GM18867 (cell line): ENCODE data around the gene BLID.

Source experiments
- ATAC-seq: cut with Tn5 transposase; IDR thresholded peaks from one replicate; pipeline ENCODE4 v1.9.1; 2021; ENCODE audit warnings: mild to moderate bottlenecking, moderate library complexity; ENCODE audit not compliant: unreplicated experiment

BLID gene

DNA sequence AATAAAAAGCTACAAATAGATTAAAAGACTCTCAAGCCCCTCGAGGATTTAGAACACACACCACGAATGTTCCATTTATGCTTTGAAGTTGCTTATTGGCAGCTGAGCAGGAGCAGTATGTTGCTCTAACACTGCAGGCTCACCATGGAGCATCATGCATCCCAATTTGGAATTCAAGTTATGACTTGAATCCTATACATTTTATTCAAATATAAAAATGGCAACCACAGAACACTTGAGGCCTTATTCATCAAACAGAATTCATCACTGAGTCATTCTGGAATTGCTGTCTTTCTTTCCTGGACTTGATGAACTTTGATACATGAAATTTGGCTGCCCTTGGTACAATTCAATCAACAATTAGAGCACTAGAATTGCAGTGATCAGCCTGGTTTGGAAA is 24.5 kb upstream of the BLID start:
- no peak for ATAC-seq

DNA sequence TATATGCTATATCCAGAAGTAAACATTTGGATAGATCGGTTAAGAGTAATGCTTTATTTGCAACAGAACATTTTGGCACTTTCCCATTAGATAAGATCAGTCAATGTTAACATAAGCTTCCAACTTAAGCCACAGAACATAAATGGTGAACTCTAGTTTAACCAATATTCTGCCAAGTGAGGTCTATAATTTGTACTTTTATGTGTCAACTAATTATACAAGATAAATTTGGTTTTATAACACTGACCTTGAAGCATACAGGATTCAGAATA is 23.5 kb upstream of the BLID start:
- ATAC-seq: no peak

DNA sequence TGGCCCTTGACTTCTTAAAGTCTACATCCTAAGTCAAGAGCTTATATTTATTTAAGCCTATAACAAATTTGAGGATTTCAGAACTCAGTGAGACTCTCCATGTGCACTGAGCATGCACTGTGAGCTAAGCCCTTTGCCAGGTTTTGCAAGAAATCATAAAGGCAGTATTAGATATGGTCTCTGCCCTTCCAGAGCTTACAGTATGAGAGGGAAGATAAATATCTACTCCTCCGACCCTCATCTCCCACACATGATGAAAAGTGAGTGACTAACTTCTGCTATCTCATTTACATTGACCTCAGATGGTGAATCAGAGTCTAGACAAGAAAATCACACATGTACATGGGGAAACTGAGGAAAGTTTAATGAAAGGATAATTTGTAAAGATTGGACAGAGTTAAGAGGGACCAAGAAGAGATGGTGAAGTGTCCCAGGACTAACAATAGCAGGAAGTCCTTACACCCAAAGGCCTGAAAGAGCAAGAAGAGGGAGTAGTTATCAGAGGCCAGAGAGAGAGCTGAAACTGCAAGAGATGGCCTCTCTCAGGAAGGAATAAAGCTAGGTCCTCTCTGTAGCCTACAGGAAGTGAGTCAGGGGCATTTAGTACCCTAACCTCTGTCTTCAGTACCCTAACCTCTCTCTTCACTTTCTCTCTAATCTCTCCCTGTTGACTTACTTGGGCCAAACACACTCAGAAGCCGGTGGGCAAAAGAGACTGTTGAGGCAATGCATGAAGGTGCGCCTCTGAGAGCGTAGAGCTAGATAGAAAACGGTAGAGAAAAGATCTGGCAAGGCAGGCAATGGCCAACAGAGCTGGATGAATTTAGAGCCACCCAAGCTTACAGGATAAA is 23.0 kb upstream of the BLID start:
- no peak for ATAC-seq

GRCh38 chr11:122137078-122137793 is 21.2 kb upstream of the BLID start:
- ATAC-seq: no peak

GRCh38 chr11:122131126-122131525 is 15.1 kb upstream of the BLID start:
- ATAC-seq: no peak

GRCh38 chr11:122128146-122128545 is 12.1 kb upstream of the BLID start:
- ATAC-seq: no peak

GRCh38 chr11:122127020-122127419 is 11.0 kb upstream of the BLID start:
- ATAC-seq: no peak

DNA sequence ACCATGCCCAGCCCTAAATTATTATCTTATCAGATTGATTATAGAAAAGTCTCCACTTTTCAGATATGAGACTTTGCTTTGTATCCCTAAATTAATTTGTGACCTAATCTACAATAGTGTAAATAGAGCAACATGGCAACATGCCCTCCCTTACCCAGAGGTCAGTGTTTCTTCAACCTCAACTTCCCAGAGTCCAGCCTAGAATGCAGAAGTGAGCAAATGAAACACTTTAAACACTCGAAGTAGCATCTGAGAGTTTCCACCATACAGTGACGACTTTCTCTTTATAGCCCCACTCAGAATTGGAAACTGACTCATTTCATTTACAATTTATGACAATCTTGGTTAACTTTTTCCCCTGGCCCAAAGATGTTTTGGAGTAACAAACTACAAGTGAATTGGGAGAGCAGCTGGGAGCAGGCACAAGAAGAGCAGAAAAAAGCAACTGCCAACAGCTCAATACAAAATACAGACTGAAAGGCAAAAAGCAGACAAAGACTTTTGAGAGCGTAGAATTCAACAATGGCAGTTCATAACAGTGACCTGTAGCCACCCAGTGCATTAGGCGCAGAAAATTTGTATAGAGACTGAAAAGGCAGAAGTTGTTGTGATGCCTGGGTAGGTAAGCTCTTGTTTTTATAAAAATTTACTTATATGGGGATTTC is 10.1 kb upstream of the BLID start:
- no peak for ATAC-seq

GRCh38 chr11:122123263-122123929 is 7.4 kb upstream of the BLID start:
- ATAC-seq: no peak

- ATAC-seq: no peak
Observed at GRCh38 chr11:122122179-122122578, 6.2 kb upstream of the BLID start.

DNA sequence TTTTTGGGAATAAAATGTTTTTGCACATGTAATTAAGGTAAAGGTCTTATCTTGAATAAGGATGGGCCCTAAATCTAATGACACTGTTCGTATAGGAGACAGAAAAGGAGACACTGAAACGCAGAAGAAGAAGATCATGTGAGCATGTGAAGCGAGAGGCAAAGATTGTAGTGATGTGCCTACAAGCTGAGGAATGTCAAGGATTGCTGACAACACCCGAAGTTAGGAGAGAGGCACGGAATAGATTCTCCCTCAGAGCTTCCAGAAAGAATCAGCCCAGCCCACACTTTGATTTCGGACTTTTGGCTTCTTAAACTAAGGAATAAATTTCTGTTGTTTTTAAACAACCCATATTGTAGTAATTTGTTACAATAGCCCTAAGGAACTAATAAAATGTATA is 4.1 kb upstream of the BLID start:
- ATAC-seq: no peak

DNA sequence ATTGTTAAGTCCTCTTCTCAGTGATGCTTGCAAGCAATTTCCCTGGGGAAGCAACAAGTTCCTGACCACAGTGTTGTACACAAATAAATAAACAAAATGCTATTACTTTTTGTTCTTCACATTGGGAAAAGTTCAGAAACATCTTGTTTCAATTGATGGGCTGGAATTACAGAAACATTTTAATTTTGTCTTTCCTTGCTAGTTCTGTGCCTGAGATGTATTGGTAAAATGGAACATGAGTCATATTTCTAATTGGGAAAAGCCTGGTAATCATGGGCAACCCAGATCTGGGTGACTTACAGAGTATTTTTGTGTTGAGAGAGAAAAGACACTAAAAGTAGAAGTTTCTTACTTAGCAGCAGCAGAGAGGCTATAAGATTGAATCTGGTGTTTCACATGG is 576 bp upstream of the BLID start:
- ATAC-seq: no peak

DNA sequence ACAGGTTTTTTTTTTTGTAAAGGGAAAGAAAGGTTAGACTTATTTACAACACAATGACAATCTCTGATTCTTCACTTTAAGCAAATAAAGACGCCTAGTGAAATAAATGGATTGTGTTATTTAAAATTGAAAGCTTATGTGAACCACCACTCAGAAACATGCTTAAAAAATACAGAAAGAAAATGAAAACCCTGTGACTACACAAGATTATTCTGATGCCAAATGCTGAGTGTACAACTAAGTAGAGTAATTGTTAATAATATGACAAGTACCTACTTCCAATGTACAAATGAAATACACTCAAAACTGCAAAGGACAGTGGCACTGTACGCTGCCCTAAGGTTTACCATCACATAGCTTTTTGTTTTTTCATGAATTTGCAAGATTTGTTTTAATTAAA is 1.0 kb downstream of the BLID start:
- ATAC-seq: no peak

- no peak for ATAC-seq
Observed at GRCh38 chr11:122113836-122114825, 1.9 kb downstream of the BLID start.

DNA sequence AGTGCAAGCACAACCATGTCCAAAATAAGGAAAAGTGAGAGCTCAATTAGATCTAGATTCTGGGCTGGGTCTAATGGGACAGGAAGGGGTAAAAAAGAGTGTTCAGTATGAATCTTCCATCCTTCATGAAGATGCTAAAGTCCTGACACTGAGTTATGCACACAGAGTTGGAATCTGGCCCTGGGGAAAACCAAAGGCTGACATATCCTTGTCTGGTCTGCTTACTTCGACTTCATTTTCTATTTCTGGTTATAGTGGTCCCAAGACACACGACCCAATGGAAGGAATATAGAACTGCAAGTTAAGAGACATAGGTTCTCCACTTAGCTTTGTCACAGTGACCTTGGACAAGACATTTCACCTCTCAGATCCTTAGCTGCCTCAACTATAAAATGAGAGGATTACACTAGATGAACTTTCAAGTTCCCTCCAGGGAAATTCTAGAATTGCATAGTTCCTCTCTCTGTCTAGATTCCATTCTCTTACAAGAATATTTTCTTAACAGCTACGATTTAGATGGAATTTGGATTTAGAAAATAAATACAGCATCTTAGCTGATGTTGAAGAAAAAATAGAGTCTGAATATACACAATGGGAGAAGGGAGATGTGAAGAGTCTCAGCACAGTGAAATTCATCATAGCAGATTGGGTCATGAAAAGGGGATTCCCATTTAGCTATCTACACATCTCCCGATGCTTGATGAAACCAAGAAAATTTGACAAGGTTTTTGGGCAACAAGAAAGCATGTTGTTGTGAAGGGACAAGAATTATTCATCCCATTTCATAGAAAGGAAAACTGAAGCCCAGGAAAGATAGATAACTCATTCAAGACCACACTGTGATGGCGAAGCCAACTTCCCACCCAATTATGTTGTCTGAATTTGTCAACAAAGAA is 3.3 kb downstream of the BLID start:
- ATAC-seq: no peak

DNA sequence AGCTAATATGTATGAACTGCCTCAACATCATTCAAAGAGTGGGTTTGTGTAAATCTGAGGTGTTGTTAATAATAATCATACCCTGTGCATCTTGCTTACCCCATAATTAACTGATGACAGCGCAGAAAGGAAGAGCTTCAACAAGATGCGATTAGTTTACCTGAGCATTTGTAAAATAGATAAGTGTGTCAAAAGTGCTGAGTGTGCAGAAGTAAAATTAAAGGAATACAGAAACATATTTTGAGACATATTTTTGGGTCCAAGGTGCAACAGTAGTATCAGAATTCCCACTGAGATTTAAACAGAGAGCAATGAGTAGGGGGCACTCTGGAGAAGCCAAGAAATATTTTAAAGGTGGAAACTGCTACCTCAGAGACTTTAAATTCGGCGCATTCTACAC is 6.1 kb downstream of the BLID start:
- ATAC-seq: no peak

DNA sequence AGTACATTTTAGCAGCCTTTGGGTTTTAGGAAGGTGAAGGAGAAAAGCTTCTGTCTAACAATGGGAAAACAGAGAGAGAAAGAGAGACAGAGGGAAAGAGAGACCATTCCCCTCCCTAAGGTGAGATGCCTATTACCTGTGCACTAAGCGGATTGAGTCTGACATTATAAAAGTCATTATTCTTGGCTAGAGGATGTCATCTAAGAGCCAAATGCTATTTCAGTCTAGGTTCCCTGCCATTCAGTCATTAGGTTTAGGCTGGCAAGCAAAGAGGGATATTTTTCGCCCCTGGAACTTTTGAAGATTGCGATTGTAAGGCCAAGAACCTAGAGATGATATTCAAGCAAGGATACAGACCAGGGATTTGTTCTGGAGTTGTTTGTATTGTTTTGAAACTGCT is 7.2 kb downstream of the BLID start:
- no peak for ATAC-seq

DNA sequence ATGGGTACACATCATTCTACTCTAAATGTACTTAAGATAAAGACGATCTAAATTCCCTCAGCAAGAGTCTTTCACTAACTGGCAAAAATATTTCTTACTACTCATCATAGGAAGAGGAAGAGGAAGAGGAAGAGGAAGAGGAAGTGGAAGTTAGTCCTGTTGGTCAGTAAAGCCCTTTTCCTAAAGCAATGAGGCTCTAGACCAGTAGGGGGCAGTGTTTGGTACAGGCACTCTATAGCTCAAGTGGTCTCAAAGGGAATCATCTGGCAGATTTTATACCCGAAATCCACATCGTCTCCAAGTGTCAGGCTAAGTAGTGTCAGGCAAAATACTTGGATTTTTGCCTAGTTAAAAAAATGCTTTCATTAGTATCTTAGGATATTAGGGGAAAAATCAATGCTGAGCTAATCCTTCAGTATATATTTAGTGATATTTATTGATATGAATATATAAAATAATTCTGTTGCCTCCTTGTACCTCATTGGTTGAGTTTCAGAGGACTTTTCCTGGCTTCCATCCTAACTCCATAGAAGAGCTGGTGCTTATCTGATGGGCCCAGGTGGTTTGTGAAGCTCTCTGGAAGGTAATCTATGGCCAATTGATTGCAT is 7.7 kb downstream of the BLID start:
- ATAC-seq: no peak

- ATAC-seq: no peak
Observed at GRCh38 chr11:122107566-122107965, 8.4 kb downstream of the BLID start.
